ENCODE data around the gene ATG7. TPM values are rescaled to one million over a fixed set of nuclear protein-coding genes. Genes with fewer than 3 reads are reported as not detected.

ATG7 gene
- total RNA-seq, 1 experiment from 2014 or later = 25.7 TPM

DNA sequence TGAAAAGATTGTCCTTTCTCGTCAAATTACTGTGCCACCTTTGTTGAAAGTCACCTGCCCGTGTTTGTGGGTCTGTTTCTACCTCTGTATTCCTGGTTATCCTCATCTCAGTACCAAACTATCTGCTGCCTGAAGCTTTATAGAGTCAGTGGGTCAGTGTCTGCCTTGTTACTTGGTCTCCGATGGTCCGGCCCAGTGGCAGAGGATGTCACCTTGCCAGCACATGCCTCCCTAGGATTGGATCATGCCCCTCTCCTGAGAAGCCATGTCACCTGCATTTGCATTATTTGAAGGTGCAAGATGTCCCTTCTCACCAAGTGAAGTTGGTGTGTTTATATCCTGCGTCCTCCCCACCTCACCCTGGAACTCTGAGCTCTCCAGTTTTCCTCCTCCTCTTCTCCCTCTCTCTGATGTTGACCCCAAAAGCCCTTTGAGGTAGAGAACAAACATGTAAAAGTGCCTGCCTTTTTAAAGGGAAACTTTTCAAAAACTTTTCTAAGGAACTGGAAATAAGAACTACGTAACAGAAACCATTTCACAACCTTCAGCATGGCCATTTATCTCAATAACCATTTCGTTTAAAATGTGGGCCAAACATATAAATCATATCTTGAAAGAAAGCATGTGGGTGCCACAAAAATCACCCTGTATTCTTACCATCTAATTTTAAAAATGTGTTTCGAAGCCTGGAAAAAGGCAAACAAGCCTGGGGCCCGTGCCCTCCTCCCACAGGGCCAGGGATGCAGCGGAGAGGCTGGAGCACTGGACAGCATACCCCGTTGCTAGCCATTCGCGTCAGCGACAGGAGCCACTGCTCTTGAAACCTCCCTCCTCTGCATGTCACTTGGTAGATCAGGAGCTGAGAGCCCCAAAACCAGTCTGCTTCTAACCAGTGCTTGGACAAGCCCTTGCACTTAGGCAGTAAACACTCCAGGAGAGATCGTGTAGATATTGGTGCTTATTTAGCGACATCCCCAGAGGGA, 269.4 kb downstream of the ATG7 start:
- no peak for DNase-seq
- Histone ChIP-seq H3K36me3 (no peaks in the 10 kb centered on the region), H3K27me3 (no peaks in the 10 kb centered on the region), H3K4me1 (peaks cover 23% of the 10 kb centered on the region), H3K27ac (no peak overlapping the region), H3K4me3 (no peak overlapping the region), H3K9me3 (replicated peaks) (no peaks in the 10 kb centered on the region)

DNA sequence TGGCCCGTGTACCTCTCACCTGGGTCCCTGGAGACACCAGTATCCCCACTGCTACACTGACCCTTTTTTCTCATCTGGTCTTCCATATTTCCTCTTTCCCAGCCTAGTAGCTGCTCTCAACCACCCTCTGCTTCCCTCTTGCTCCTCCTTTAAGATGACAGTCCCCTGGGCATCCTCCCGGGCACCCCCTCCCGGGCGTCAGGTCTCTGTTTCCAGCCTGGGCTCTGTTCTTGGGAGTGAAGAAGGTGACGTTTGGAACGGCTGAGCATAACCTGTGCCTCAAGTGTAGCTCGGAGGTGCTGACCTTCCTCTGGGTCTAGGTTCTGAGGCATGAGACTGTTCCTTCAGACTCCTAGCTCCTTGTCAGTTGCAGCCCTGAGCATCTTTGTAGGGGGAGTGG, 270.4 kb downstream of the ATG7 start:
- DNase-seq = no peak
- H3K27ac ChIP-seq = no peak overlapping the region

GRCh38 chr3:11543141-11543947, 271.1 kb downstream of the ATG7 start:
- peak overlapping the region; percentile 69 for H3K27ac ChIP-seq
- no peaks in the 10 kb centered on the region for H3K27me3 ChIP-seq
- no peaks in the 10 kb centered on the region for H3K36me3 ChIP-seq
- H3K9me3 ChIP-seq (replicated peaks) = no peaks in the 10 kb centered on the region
- H3K4me3 ChIP-seq = no peak overlapping the region
- H3K4me1 ChIP-seq = peaks cover 23% of the 10 kb centered on the region
- no peak for DNase-seq

More for the DNA sequence above, 270.4 kb downstream of the ATG7 start:
- peaks cover 23% of the 10 kb centered on the region for H3K4me1 ChIP-seq
- H3K36me3 ChIP-seq = no peaks in the 10 kb centered on the region
- H3K27me3 ChIP-seq = no peaks in the 10 kb centered on the region
- H3K9me3 ChIP-seq (replicated peaks) = no peaks in the 10 kb centered on the region
- no peak overlapping the region for H3K4me3 ChIP-seq

DNA sequence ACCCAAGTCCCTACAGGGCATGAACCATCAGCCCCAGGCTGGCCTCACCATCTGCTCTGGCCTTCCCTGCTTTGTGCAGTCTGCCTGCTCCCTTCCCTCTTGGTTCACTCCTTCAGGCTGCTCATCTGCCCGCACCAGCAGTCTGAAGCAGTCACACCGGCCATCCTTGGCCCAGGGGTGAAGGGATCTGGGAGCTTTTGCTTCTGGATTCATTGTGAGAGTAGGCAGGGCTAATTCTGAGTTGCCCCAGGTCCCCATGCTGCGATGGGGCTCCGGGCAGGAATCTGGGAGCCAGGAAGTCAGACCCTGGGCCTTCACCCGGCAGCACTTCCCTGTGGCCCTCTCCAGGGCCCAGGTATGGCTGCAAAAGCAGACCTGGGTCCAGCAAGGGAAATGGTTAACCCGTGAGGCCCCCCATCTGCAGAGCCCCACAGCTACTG, 271.8 kb downstream of the ATG7 start:
- H3K36me3 ChIP-seq = no peaks in the 10 kb centered on the region
- no peak for DNase-seq
- H3K27ac ChIP-seq = peak overlapping the region; percentile 69
- H3K4me3 ChIP-seq = peak overlapping the region; percentile 35
- no peaks in the 10 kb centered on the region for H3K27me3 ChIP-seq
- no peaks in the 10 kb centered on the region for H3K9me3 ChIP-seq (replicated peaks)
- H3K4me1 ChIP-seq = peaks cover 29% of the 10 kb centered on the region

DNA sequence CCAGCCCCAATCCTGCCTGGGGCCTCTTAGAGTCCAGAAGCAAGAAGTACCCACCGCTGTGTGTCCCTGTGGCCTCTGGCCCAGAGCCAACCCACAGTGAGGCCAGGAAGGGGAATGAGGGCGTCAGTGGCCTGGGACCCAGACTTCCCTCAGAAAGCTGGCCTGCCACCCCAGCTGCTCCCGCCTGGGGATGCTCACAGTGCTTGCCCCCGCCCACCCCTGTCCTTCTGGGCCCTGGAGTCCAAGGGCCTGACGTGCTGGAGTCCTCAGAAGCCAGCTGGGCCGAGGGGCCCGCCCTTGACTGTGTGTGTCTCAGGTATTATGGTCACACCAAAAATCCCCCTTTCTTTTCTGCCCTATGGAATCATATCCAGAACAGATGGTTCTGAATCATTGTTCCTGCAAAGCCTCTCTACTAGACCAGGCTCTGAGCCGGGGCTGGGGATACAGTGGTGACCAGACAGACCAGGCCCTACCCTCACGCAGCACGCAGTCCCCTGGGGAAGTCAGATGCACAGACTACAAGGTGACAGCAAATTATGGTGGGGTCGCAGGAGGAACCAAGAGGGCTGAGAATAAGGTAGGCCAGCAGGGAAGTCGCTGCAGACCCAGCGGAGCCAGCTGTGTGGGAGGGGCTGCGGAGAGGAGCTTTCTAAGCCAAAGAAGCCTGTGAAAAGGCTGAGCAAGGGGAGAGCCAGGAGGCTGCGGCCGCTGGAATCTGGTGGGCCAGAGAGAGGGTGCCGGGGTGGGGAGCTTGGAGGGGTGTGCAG, 272.4 kb downstream of the ATG7 start:
- Histone ChIP-seq H3K4me1 (peaks cover 35% of the 10 kb centered on the region), H3K9me3 (replicated peaks) (no peaks in the 10 kb centered on the region), H3K27me3 (no peaks in the 10 kb centered on the region), H3K27ac (peak overlapping the region; percentile 69), H3K36me3 (no peaks in the 10 kb centered on the region), H3K4me3 (peak overlapping the region; percentile 35)
- peak; percentile 93 for DNase-seq

DNA sequence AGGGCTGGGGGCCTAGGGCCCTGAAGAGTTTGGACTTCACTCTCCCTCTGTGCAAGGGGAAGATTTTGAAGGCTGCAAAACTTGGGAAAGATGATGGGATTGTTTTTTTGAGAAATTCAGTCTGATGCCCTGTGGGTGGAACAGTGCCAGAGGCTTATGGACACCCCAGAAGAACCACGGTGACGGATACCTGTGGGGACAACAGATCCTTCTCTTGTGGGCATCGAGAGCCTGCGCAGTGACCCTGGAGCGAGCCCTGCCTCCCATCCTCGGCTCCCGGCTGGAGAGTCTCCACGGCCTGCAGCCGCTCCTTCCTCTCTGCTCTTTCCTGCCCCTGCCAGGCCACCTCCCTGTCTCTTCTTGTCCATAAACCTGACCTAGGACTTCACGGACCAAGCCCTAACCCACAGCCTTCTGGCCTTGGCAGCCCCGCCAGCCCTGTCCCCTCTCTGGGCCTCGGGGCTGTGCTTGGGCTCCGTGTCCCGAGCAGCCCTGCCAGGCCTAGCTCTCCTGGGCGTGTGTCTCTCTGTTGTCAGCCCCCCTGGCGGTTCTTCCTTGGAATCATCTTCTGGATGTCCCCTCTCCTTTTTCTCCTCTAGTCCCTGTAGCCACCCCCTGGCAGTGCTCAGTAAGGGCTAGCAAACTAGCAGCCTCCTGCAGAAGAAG, 273.1 kb downstream of the ATG7 start:
- peak overlapping the region; percentile 35 for H3K4me3 ChIP-seq
- no peaks in the 10 kb centered on the region for H3K9me3 ChIP-seq (replicated peaks)
- H3K27me3 ChIP-seq = no peaks in the 10 kb centered on the region
- peak overlapping the region; percentile 69 for H3K27ac ChIP-seq
- H3K36me3 ChIP-seq = no peaks in the 10 kb centered on the region
- peaks cover 36% of the 10 kb centered on the region for H3K4me1 ChIP-seq
- DNase-seq = peak; percentile 56 to 63

DNA sequence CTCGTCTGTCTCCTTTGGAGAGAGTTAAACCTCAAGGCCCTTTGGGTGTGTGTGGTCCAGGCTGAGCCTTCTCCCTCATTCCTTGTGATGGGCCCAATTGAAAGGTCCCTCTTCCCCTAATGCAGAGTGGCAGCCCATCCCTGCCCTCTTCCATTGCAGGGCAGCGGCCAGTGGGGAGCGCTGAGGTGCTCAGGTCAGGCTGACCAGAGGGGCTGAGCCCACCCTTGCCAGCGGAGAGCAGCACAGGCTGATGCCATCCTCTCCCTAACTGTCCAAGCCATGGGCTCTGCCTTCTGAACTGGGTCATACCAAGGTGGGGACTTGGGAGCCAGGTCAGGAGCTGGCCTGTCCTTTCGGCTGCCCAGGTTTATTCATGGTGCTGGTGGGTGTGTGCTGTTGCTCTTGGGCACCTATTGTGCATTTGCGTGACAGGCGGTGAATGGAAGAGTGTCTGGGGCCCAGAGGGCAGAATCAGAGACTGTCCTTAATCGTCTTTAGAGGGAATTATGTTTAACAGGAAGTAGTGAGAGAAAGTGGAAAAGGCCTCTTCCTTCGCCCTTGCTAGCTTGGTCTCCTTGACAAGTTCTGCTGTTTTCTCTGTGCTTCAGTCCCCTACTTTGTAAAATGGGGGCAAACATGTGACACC, 274.6 kb downstream of the ATG7 start:
- no peak overlapping the region for H3K4me3 ChIP-seq
- DNase-seq = no peak
- no peaks in the 10 kb centered on the region for H3K27me3 ChIP-seq
- H3K4me1 ChIP-seq = peaks cover 36% of the 10 kb centered on the region
- no peak overlapping the region for H3K27ac ChIP-seq
- H3K36me3 ChIP-seq = no peaks in the 10 kb centered on the region
- no peaks in the 10 kb centered on the region for H3K9me3 ChIP-seq (replicated peaks)

DNA sequence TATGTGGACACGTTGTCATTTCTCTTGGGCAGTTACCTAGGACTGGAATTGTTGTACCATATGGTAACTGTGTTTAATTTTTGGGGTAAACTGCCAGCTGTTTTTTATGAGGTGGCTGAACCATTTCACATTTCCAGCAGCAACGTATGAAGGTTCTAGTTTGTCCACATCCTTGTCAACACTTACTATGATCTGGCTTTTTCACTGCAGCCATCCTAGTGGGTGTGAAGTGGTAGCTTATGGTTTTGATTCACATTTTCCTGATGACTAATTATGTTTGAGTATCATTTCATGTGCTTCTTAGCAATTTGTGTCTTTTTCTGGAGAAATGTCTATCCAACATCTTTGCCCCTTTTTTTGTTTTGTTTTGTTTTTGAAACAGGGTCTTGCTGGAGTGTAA, 275.3 kb downstream of the ATG7 start:
- no peak overlapping the region for H3K27ac ChIP-seq
- H3K9me3 ChIP-seq (replicated peaks) = no peaks in the 10 kb centered on the region
- H3K27me3 ChIP-seq = no peaks in the 10 kb centered on the region
- H3K36me3 ChIP-seq = peaks cover 5% of the 10 kb centered on the region; the same call in 1 of the 2 replicates
- H3K4me3 ChIP-seq = no peak overlapping the region
- peaks cover 36% of the 10 kb centered on the region for H3K4me1 ChIP-seq
- no peak for DNase-seq

- H3K4me1 ChIP-seq = peaks cover 35% of the 10 kb centered on the region
- H3K9me3 ChIP-seq (replicated peaks) = no peaks in the 10 kb centered on the region
- H3K27me3 ChIP-seq = no peaks in the 10 kb centered on the region
- peak; percentile 33 to 56 for DNase-seq
- H3K36me3 ChIP-seq = peaks cover 6% of the 10 kb centered on the region
- H3K4me3 ChIP-seq = no peak overlapping the region
- no peak overlapping the region for H3K27ac ChIP-seq
Measured at GRCh38 chr3:11548721-11549131, 276.5 kb downstream of the ATG7 start.

DNA sequence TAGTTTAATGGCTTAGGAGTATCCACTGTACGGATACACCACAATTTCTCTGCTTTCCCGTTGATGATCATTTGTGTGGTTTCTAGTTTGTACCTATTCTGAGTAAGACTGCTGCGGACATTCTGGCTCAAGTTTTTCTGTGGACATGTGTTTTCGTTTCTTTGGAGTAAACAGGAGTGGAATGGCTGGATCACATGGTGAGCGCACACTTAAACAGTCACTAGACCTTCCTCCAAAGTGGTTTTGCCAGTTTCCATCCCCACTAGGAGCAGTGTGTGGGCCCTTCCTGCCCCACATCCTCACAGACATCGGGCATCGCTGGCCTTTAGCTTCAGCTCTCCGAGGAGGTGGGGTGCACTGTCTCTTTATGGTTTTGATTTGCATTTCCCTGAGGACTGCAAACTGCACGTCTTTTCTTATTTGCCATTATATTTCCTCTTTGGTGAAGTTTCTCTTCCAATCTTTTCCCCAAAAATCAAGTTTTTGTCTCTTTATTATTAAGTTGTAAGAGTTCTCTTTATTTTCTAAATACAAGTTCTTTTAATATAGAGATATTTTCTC, 277.5 kb downstream of the ATG7 start:
- Histone ChIP-seq H3K36me3 (peaks cover 9% of the 10 kb centered on the region), H3K27ac (no peak overlapping the region), H3K9me3 (replicated peaks) (no peaks in the 10 kb centered on the region), H3K27me3 (no peaks in the 10 kb centered on the region), H3K4me3 (no peak overlapping the region), H3K4me1 (peaks cover 25% of the 10 kb centered on the region)
- no peak for DNase-seq

- Histone ChIP-seq H3K36me3 (peaks cover 11% of the 10 kb centered on the region), H3K4me3 (no peak overlapping the region), H3K27me3 (no peaks in the 10 kb centered on the region), H3K4me1 (peaks cover 13% of the 10 kb centered on the region), H3K27ac (no peak overlapping the region), H3K9me3 (replicated peaks) (no peaks in the 10 kb centered on the region)
- DNase-seq = no peak
Measured at GRCh38 chr3:11551036-11551435, 278.8 kb downstream of the ATG7 start.

DNA sequence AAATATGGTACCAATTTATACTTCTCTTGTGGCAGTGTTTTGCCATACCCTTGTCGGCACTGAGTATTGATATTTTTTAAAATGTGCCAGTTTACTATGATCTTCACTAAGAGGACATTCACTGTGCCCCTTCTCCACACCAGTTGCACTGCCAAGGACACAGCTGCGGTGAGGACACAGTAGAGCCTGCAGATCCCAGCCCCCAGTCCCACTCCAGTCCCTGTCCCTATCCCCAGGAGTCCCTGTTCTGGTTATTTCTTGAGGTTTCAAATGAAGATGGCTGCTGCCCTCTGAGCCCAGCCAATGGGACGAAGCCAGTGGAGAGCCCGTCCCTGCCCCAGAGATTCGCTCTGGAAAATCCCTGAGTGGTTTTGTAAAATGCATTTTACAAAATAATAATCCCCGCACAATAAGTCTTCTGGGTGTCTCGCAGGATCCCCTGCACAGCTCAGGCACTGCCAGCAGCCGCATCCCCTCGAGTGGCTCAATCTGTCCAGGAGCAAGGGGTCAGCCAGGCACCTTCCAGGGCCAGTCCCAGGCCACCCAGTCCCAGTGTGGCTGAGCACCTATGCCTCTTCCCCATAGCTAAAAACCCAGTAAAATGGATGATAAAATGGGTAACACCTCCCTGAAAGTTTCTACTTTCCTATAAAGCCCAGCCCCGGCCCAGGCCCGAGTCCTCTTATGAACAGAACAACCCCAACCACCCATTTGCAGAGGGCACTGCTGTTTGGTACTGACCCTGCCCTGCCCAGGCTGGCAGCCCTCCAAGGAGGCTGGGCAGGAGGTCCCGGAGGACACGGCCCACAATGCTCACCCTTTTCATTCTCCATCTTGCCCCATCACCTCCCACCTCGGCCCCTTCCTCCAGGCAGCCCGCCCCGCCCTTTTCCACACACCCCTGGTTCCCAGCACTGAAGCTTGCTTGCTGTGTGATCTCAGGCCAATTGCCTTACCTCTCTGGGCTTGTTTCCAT, 280.4 kb downstream of the ATG7 start:
- Histone ChIP-seq H3K4me3 (no peak overlapping the region), H3K27ac (no peak overlapping the region), H3K4me1 (peaks cover 21% of the 10 kb centered on the region), H3K9me3 (replicated peaks) (no peaks in the 10 kb centered on the region), H3K36me3 (peaks cover 15% of the 10 kb centered on the region), H3K27me3 (no peaks in the 10 kb centered on the region)
- DNase-seq = no peak
